GM12878 (cell line): ENCODE results near the gene LRRC75B. TPM values are rescaled to one million over a fixed set of nuclear protein-coding genes. Genes with fewer than 3 reads are reported as not detected.
"Not testable (repeated sequence)": the region's sequence is repeated elsewhere in the genome, so short reads cannot be mapped to it uniquely, and the experiment has no call there.

Experiments used
- ATAC-seq: fragments of 200-7000 bp; cut with Tn5 transposase; 3 replicates; pipeline ENCODE4 v1.9.1; 2020; ENCODE audit warnings: mild to moderate bottlenecking, moderate library complexity
- BruUV-seq: library from RNA; stranded (reverse); fragments of 400-500 nt; replicated peaks from 2 replicates; lab custom pipeline; 2021; lab: Mats Ljungman, UMichigan
- CTCF ChIA-PET: fragments of 300-600 bp; sonication (Branson Sonifier 250); formaldehyde crosslinking; extraction: SDS; loops from one replicate; lab custom pipeline; 2021; ENCODE audit warnings: inconsistent platforms; lab: Yijun Ruan, JAX
- POLR2A ChIA-PET: fragments of 350-600 bp; formaldehyde crosslinking; extraction: SDS; loops from one replicate; lab custom pipeline; 2021; ENCODE audit warnings: inconsistent platforms; lab: Charles Lee
- RAD21 ChIA-PET: fragments of 300-600 bp; sonication (Branson Sonifier 250); formaldehyde crosslinking; loops from one replicate; lab custom pipeline; 2023; ENCODE audit warnings: antibody characterized with exemption; ENCODE audit not compliant: unreplicated experiment; lab: Charles Lee
- SMC1A ChIA-PET: fragments of 300-600 bp; sonication (Branson Sonifier 250); formaldehyde crosslinking; loops from one replicate; lab custom pipeline; 2023; ENCODE audit not compliant: unreplicated experiment, uncharacterized antibody; lab: Charles Lee
- DNase-seq: peaks from one replicate; pipeline ENCODE4 v3.0.0-alpha.2; 2011; ENCODE audit warnings: low read depth, low spot score
- FAIRE-seq: peaks from 3 replicates; lab custom pipeline; 2011; peaks lifted over from hg19 to GRCh38; lab: Jason Lieb, UNC
- H2AFZ ChIP-seq: 2 replicates; pipeline ENCODE4 v1.6.0; 2011; ENCODE audit warnings: low read depth, low read length, control low read depth; ENCODE audit not compliant: control insufficient read depth
- H3K27ac ChIP-seq: 2 replicates; pipeline ENCODE4 v1.5.1; 2011; ENCODE audit warnings: control low read depth; ENCODE audit not compliant: control insufficient read depth, insufficient read depth
- H3K27me3 ChIP-seq, 2 experiments: replicated peaks in 1 of 2; 2 replicates each; pipeline versions ENCODE4 v1.6.0 to v1.6.1; 2011; ENCODE audit warnings: low read length in 1 of 2; ENCODE audit not compliant: control insufficient read depth in 2 of 2, insufficient read depth in 2 of 2
- H3K36me3 ChIP-seq, 2 experiments: 2 replicates each; pipeline ENCODE4 v1.5.1; 2011; ENCODE audit warnings: low read length in 1 of 2; ENCODE audit not compliant: control insufficient read depth in 2 of 2, insufficient read depth in 2 of 2
- H3K4me1 ChIP-seq: 2 replicates; pipeline ENCODE4 v1.6.1; 2011; ENCODE audit warnings: mild to moderate bottlenecking, low read length, moderate library complexity, mixed read lengths; ENCODE audit not compliant: control insufficient read depth, insufficient read depth
- H3K4me2 ChIP-seq: 2 replicates; pipeline ENCODE4 v1.6.0; 2011; ENCODE audit warnings: control low read depth; ENCODE audit not compliant: control insufficient read depth, insufficient read depth
- H3K4me3 ChIP-seq: fragments of 200-600 bp; sonication (generic); 2 replicates; pipeline ENCODE4 v1.5.1; 2016
- H3K79me2 ChIP-seq: 2 replicates; pipeline ENCODE4 v1.6.0; 2011; ENCODE audit warnings: low read length; ENCODE audit not compliant: control insufficient read depth, insufficient read depth
- H3K9ac ChIP-seq: 2 replicates; pipeline ENCODE4 v1.8.0; 2011; ENCODE audit warnings: low read length, control low read depth, mixed read lengths; ENCODE audit not compliant: control insufficient read depth, insufficient read depth
- H3K9me3 ChIP-seq: replicated peaks from 3 replicates; pipeline ENCODE4 v1.5.1; 2011; ENCODE audit warnings: mild to moderate bottlenecking, low read length; ENCODE audit not compliant: control insufficient read depth, insufficient read depth
- H4K20me1 ChIP-seq: 2 replicates; pipeline ENCODE4 v1.6.0; 2011; ENCODE audit not compliant: control insufficient read depth, insufficient read depth
- BHLHE40 ChIP-seq, 2 experiments: fragments of 450-650 bp in 1 of 2; IDR thresholded peaks; 2 replicates each; pipeline ENCODE4 v1.6.1; 2011 to 2017; ENCODE audit warnings: low read depth in 2 of 2, borderline replicate concordance in 1 of 2, improper control_type of control experiment in 1 of 2, low read length in 1 of 2, mild to moderate bottlenecking in 1 of 2
- HDGF ChIP-seq: fragments of 450-650 bp; IDR thresholded peaks from 2 replicates; pipeline ENCODE4 v1.6.1; 2016; ENCODE audit warnings: antibody characterized with exemption
- IKZF2 ChIP-seq, 2 experiments: fragments of 450-650 bp; IDR thresholded peaks; 2 replicates each; pipeline ENCODE4 v1.6.1; 2017; ENCODE audit warnings: mild to moderate bottlenecking in 2 of 2, moderate library complexity in 2 of 2
- NR2F1 ChIP-seq: fragments of 450-650 bp; conservative IDR thresholded peaks from 2 replicates; pipeline ENCODE4 v1.6.1; 2017; ENCODE audit warnings: mild to moderate bottlenecking
- WGBS: methylation state at CpG from one replicate; pipeline ENCODE4 v1.1.6; 2016; ENCODE audit warnings: low lambda C conversion rate; ENCODE audit not compliant: insufficient replicate concordance, insufficient coverage; ENCODE audit errors: missing lambda C conversion rate; 5-methylcytosine and 5-hydroxymethylcytosine counted together
- in situ Hi-C: fragments of 300-500 bp; cut with MboI; formaldehyde crosslinking; loops from 9 replicates; pipeline ENCODE4 v1.14.3; 2018; ENCODE audit warnings: mixed read lengths
- intact Hi-C: fragments of 100-400 bp; cut with micrococcal nuclease; formaldehyde crosslinking; loops from one replicate; pipeline ENCODE4 v1.14.2; 2022; ENCODE audit not compliant: unreplicated experiment
- polyA plus RNA-seq, 11 experiments: library from polyadenylated mRNA; depleted of rRNA in 4 of 11; unstranded in 6 of 11; stranded (reverse) in 5 of 11; fragments of >200 nt; fragmentation: Nextera tagmentation in 4 of 11; fragmentation: Illumina TruSeq in 1 of 11; extraction: Ambion mirVana in 4 of 11; extraction: Trizol in 1 of 11; gene quantifications; 1 replicate in 1 of 11; 2 replicates in 10 of 11; pipeline versions ENCODE4 v1.2.1 to v1.2.3, GENCODE V29; 2011 to 2016; ENCODE audit warnings: inconsistent platforms in 2 of 11, missing spikeins in 2 of 11, low read depth in 1 of 11
- total RNA-seq, 4 experiments: library from RNA; depleted of rRNA in 3 of 4; stranded (reverse); fragments of >200 nt in 3 of 4; fragmentation: Illumina TruSeq in 1 of 4; extraction: Trizol in 1 of 4; gene quantifications; 2 replicates each; pipeline versions ENCODE4 v1.2.1 to v1.2.3, GENCODE V29; 2013 to 2021
- TF ChIP-seq, protein P1 (sequence below): fragments of 450-650 bp; IDR thresholded peaks from 2 replicates; pipeline ENCODE4 v1.6.1; 2017; ENCODE audit warnings: mild to moderate bottlenecking, moderate library complexity
- TF ChIP-seq, protein P2 (sequence below), 3 experiments: IDR thresholded peaks in 2 of 3; conservative IDR thresholded peaks in 1 of 3; 2 replicates each; pipeline ENCODE4 v1.5.1; 2011; ENCODE audit warnings: low read depth in 3 of 3, low read length in 3 of 3, mild to moderate bottlenecking in 3 of 3, control low read depth in 2 of 3, moderate library complexity in 2 of 3, inconsistent platforms in 1 of 3, mixed read lengths in 1 of 3; ENCODE audit not compliant: control insufficient read depth in 2 of 3, insufficient read depth in 1 of 3; ENCODE audit errors: extremely low read depth in 1 of 3

The LRRC75B gene
- total and polyA plus RNA-seq, 10 of the 15 experiments (the other 5 are each of a cell fraction or from before 2014, with no cell fraction given) = 0.09 to 0.98 (median 0.11) TPM; not detected in 3

DNA sequence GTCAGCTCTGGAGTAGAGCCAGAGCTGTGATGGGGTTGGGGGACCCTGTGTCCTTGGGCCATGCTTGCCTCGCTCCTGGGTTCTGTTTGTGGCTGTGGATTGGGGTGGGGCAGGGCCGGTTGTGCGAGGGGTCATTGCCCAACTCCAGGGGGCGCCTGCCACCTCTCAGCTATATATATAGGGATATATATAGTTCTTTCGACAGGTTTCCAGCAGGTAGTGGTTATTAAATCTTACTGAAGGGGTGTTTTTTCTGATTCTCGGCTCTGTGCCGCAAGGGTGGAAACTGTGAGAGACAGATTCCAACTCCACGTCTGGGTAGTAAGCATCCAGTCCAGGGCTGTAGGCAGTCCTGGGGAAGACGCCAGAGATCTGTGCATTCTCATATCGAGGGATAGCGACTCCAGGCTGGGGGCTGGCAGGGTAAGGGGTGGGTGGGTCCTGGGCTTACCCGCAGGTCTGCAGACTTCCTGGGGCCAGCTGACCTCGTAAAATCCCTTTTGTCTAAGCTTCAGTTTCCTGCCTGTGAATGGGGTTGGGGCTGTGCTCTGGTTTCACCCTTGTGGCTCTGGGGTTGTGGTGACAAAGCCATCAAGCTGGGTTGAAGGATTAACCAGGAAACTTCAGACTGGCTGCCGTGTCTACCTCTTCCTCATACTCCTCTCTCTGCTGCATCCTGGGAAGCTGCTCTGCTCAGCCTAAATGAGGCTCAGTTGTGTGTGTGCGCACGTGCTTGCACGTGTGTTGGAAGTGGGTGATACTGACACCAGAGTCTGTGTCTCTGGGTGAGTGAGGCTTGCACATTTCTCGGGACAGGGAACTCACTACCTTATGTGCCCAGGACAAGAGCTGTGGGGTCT is 11.1 kb upstream of the LRRC75B start:
- Histone ChIP-seq H3K4me3 (peak overlapping the region; percentile 8; the same call in 1 of the 2 replicates), H3K4me2 (peak overlapping the region; percentile 25), H2AFZ (peak overlapping the region; percentile 56)
- ChIA-PET RAD21 (interaction anchor here (1.1 kb wide), 1 partner anchor 38 kb away, joined by 4 read pairs; no protein-coding TSS in a partner anchor), SMC1A (interaction anchor here (0.7 kb wide), 1 partner anchor 162 kb away, joined by 3 read pairs; no protein-coding TSS in a partner anchor), CTCF (interaction anchor here (0.6 to 1.5 kb wide), 2 partner anchors 9 to 424 kb away, joined by 3 read pairs; no protein-coding TSS in a partner anchor)
- FAIRE-seq, H3K27me3 ChIP-seq, H4K20me1 ChIP-seq, BruUV-seq, H3K4me1 ChIP-seq, H3K9me3 ChIP-seq, H3K27ac ChIP-seq, H3K36me3 ChIP-seq, in situ Hi-C loops, H3K9ac ChIP-seq, DNase-seq, POLR2A ChIA-PET, intact Hi-C loops, H3K79me2 ChIP-seq: not testable (repeated sequence)
- WGBS = 31% methylated on average over 18 of the region's 18 CpGs
- TF ChIP-seq BHLHE40 (IDR thresholded peaks at IDR 0.05; ENCODE audit: borderline replicate concordance in 1 of 2, low read depth in 2 of 2, low read length in 1 of 2) = peak in 1 of 2 experiments; percentile 94; a peak in 2 of 4 replicates
- TF ChIP-seq HDGF = peak; percentile 20; the same call in 1 of the 2 replicates
- TF ChIP-seq NR2F1 = 0 out of 2 replicates have a peak, but pooled peaks have one; percentile 44
- TF ChIP-seq, protein P1, sequence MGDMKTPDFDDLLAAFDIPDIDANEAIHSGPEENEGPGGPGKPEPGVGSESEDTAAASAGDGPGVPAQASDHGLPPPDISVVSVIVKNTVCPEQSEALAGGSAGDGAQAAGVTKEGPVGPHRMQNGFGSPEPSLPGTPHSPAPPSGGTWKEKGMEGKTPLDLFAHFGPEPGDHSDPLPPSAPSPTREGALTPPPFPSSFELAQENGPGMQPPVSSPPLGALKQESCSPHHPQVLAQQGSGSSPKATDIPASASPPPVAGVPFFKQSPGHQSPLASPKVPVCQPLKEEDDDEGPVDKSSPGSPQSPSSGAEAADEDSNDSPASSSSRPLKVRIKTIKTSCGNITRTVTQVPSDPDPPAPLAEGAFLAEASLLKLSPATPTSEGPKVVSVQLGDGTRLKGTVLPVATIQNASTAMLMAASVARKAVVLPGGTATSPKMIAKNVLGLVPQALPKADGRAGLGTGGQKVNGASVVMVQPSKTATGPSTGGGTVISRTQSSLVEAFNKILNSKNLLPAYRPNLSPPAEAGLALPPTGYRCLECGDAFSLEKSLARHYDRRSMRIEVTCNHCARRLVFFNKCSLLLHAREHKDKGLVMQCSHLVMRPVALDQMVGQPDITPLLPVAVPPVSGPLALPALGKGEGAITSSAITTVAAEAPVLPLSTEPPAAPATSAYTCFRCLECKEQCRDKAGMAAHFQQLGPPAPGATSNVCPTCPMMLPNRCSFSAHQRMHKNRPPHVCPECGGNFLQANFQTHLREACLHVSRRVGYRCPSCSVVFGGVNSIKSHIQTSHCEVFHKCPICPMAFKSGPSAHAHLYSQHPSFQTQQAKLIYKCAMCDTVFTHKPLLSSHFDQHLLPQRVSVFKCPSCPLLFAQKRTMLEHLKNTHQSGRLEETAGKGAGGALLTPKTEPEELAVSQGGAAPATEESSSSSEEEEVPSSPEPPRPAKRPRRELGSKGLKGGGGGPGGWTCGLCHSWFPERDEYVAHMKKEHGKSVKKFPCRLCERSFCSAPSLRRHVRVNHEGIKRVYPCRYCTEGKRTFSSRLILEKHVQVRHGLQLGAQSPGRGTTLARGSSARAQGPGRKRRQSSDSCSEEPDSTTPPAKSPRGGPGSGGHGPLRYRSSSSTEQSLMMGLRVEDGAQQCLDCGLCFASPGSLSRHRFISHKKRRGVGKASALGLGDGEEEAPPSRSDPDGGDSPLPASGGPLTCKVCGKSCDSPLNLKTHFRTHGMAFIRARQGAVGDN = peak; percentile 59; the same call in 1 of the 2 replicates
- TF ChIP-seq, protein P2, sequence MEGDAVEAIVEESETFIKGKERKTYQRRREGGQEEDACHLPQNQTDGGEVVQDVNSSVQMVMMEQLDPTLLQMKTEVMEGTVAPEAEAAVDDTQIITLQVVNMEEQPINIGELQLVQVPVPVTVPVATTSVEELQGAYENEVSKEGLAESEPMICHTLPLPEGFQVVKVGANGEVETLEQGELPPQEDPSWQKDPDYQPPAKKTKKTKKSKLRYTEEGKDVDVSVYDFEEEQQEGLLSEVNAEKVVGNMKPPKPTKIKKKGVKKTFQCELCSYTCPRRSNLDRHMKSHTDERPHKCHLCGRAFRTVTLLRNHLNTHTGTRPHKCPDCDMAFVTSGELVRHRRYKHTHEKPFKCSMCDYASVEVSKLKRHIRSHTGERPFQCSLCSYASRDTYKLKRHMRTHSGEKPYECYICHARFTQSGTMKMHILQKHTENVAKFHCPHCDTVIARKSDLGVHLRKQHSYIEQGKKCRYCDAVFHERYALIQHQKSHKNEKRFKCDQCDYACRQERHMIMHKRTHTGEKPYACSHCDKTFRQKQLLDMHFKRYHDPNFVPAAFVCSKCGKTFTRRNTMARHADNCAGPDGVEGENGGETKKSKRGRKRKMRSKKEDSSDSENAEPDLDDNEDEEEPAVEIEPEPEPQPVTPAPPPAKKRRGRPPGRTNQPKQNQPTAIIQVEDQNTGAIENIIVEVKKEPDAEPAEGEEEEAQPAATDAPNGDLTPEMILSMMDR (IDR thresholded peaks at IDR 0.05 in 2 of 3, conservative IDR thresholded peaks at IDR 0.05 in 1 of 3; ENCODE audit: control insufficient read depth in 2 of 3, extremely low read depth in 1 of 3, insufficient read depth in 1 of 3, low read depth in 3 of 3, low read length in 3 of 3) = peak in 2 of 3 experiments; percentile 3; a peak in 1 of 6 replicates
- TF ChIP-seq IKZF2 (IDR thresholded peaks at IDR 0.05) = peak; percentile 33 to 38; a peak in 2 of 4 replicates
- peak; percentile 61 for ATAC-seq
